ENCODE data around the gene KIAA0753. TPM values are rescaled to one million over a fixed set of nuclear protein-coding genes. Genes with fewer than 3 reads are reported as not detected.
"Not testable (repeated sequence)": the region's sequence is repeated elsewhere in the genome, so short reads cannot be mapped to it uniquely, and the experiment has no call there.

Gene KIAA0753
- total and polyA plus RNA-seq, 7 donors: 3.6 to 18.3 (median 14.1) TPM

- Histone ChIP-seq H3K27ac (no peak overlapping the region), H3K9me3 (no peaks in the 10 kb centered on the region), H3K4me3 (no peak overlapping the region), H3K4me1 (no peaks in the 10 kb centered on the region), H3K36me3 (no peaks in the 10 kb centered on the region), H3K27me3 (peaks cover 0 to 43% (median 10%) of the 10 kb centered on the region in 3 donors)
- WGBS, 2 donors: 64 to 65% methylated on average over 2 of the region's 2 CpGs
- DNase-seq: no peak
- intact Hi-C loops (cut with DNase I): no loop called here
- no peak for TF ChIP-seq CTCF (IDR thresholded peaks at IDR 0.05)
- TF ChIP-seq POLR2AphosphoS5 (IDR thresholded peaks at IDR 0.05): no peak
- TF ChIP-seq EP300 (IDR thresholded peaks at IDR 0.05): no peak
- TF ChIP-seq POLR2A (IDR thresholded peaks at IDR 0.05): no peak
These were observed 20.9 kb upstream of the KIAA0753 start for GRCh38 chr17:6661464-6661848.

- Histone ChIP-seq H3K4me3 (no peak overlapping the region), H3K4me1 (no peaks in the 10 kb centered on the region), H3K9me3 (no peaks in the 10 kb centered on the region), H3K36me3 (no peaks in the 10 kb centered on the region), H3K27me3 (peaks cover 0 to 46% (median 10%) of the 10 kb centered on the region in 3 donors), H3K27ac (no peak overlapping the region)
- DNase-seq: no peak
- intact Hi-C loops (cut with DNase I): no loop called here
- no peak for TF ChIP-seq EP300 (IDR thresholded peaks at IDR 0.05)
- no peak for TF ChIP-seq CTCF (IDR thresholded peaks at IDR 0.05)
- TF ChIP-seq POLR2AphosphoS5 (IDR thresholded peaks at IDR 0.05): no peak
- TF ChIP-seq POLR2A (IDR thresholded peaks at IDR 0.05): no peak
- WGBS, 2 donors: 35 to 68% methylated on average over 11 of the region's 11 CpGs
These were observed 20.4 kb upstream of the KIAA0753 start for GRCh38 chr17:6660805-6661463.

- no peak for DNase-seq
- intact Hi-C loops (cut with DNase I): no loop called here
- H3K9me3 ChIP-seq: no peaks in the 10 kb centered on the region
- TF ChIP-seq CTCF (IDR thresholded peaks at IDR 0.05) (no peak), POLR2AphosphoS5 (IDR thresholded peaks at IDR 0.05) (no peak), EP300 (IDR thresholded peaks at IDR 0.05) (no peak), POLR2A (IDR thresholded peaks at IDR 0.05) (no peak)
- peaks cover 3 to 52% (median 16%) of the 10 kb centered on the region in 3 donors for H3K27me3 ChIP-seq
- no peaks in the 10 kb centered on the region for H3K36me3 ChIP-seq
- no peak overlapping the region for H3K4me3 ChIP-seq
- peaks cover 0 to 4% (median 0%) of the 10 kb centered on the region in 4 donors for H3K4me1 ChIP-seq
- 84 to 89% methylated on average over 9 of the region's 9 CpGs for WGBS, 2 donors
- H3K27ac ChIP-seq: no peak overlapping the region
These were observed 19.6 kb upstream of the KIAA0753 start for GRCh38 chr17:6660101-6660500.

GRCh38 chr17:6658411-6658810 lies 17.9 kb upstream of the KIAA0753 start:
- H3K27me3 ChIP-seq: peaks cover 8 to 68% (median 19%) of the 10 kb centered on the region in 3 donors
- H3K4me3 ChIP-seq: not testable (repeated sequence)

GRCh38 chr17:6657633-6658287 lies 17.2 kb upstream of the KIAA0753 start:
- H3K27ac ChIP-seq: no peak overlapping the region
- peaks cover 8 to 75% (median 19%) of the 10 kb centered on the region in 3 donors for H3K27me3 ChIP-seq
- TF ChIP-seq POLR2AphosphoS5 (IDR thresholded peaks at IDR 0.05): no peak
- no peak for TF ChIP-seq POLR2A (IDR thresholded peaks at IDR 0.05)
- no peak for TF ChIP-seq EP300 (IDR thresholded peaks at IDR 0.05)
- TF ChIP-seq CTCF (IDR thresholded peaks at IDR 0.05): no peak
- H3K4me3 ChIP-seq: no peak overlapping the region
- DNase-seq: no peak
- H3K36me3 ChIP-seq: no peaks in the 10 kb centered on the region
- H3K4me1 ChIP-seq: peaks cover 0 to 17% (median 3%) of the 10 kb centered on the region in 4 donors
- WGBS, 2 donors: 70 to 80% methylated on average over 18 of the region's 18 CpGs
- intact Hi-C loops (cut with DNase I): no loop called here
- H3K9me3 ChIP-seq: no peaks in the 10 kb centered on the region

More at GRCh38 chr17:6658411-6658810, 17.9 kb upstream of the KIAA0753 start:
- peaks cover 0 to 11% (median 2%) of the 10 kb centered on the region in 4 donors for H3K4me1 ChIP-seq
- H3K9me3 ChIP-seq; H3K27ac ChIP-seq; intact Hi-C loops (cut with DNase I); DNase-seq; H3K36me3 ChIP-seq: not testable (repeated sequence)
- 95 to 98% methylated on average over 2 of the region's 5 CpGs for WGBS, 2 donors

GRCh38 chr17:6656797-6657632 lies 16.5 kb upstream of the KIAA0753 start:
- DNase-seq; H3K4me3 ChIP-seq; intact Hi-C loops (cut with DNase I); H3K9me3 ChIP-seq; H3K27ac ChIP-seq; H3K36me3 ChIP-seq: not testable (repeated sequence)
- peaks cover 0 to 24% (median 10%) of the 10 kb centered on the region in 4 donors for H3K4me1 ChIP-seq
- H3K27me3 ChIP-seq: peaks cover 8 to 74% (median 19%) of the 10 kb centered on the region in 3 donors
- 5 to 6% methylated on average over 53 to 54 of the region's 55 CpGs for WGBS, 2 donors

- H3K27ac ChIP-seq; DNase-seq; intact Hi-C loops (cut with DNase I); H3K4me3 ChIP-seq; H3K36me3 ChIP-seq; H3K9me3 ChIP-seq: not testable (repeated sequence)
- WGBS, 2 donors: 5 to 6% methylated on average over 26 to 37 of the region's 41 CpGs
- peaks cover 0 to 30% (median 14%) of the 10 kb centered on the region in 4 donors for H3K4me1 ChIP-seq
- H3K27me3 ChIP-seq: peaks cover 8 to 68% (median 19%) of the 10 kb centered on the region in 3 donors
These were observed 15.3 kb upstream of the KIAA0753 start for GRCh38 chr17:6655732-6656361.

Measured in sigmoid colon (tissue), 7 donors.